Psoas muscle (tissue), 8 donors: Measurements from ENCODE around the gene EIF4G2. TPM values are rescaled to one million over a fixed set of nuclear protein-coding genes. Genes with fewer than 3 reads are reported as not detected.

Experiments used
- ATAC-seq, 4 donors: fragments of 200-7000 bp; cut with Tn5 transposase; one replicate each; pipeline ENCODE4 v1.9.1; 2020; ENCODE audit warnings: moderate library complexity in 3 of 4, mild to moderate bottlenecking in 2 of 4
- DNase-seq, 2 donors: peaks; one replicate each; pipeline ENCODE4 v3.0.0-alpha.2; 2020
- H3K27ac ChIP-seq: fragments of 200-600 bp; one replicate; pipeline ENCODE4 v1.8.0; 2022
- H3K27me3 ChIP-seq, 3 donors: fragments of 200-600 bp in 1 of 3; one replicate each; pipeline versions ENCODE4 v1.6.1 to v1.8.0; 2013 to 2022; ENCODE audit warnings: low read length in 2 of 3, mild to moderate bottlenecking in 2 of 3, moderate library complexity in 1 of 3; ENCODE audit not compliant: insufficient read depth in 3 of 3
- H3K36me3 ChIP-seq, 2 donors: fragments of 200-600 bp in 1 of 2; one replicate each; pipeline versions ENCODE4 v1.6.1 to v1.8.0; 2013 to 2022; ENCODE audit warnings: low read depth in 1 of 2, mild to moderate bottlenecking in 1 of 2, moderate library complexity in 1 of 2; ENCODE audit not compliant: insufficient read depth in 1 of 2
- H3K4me1 ChIP-seq: fragments of 200-600 bp; one replicate; pipeline ENCODE4 v1.8.0; 2022
- H3K4me3 ChIP-seq: fragments of 200-600 bp; one replicate; pipeline ENCODE4 v1.8.0; 2022; ENCODE audit warnings: mild to moderate bottlenecking
- H3K9me3 ChIP-seq: fragments of 200-600 bp; one replicate; pipeline ENCODE4 v1.8.0; 2022
- WGBS, 3 donors: extraction: QIAGEN DNeasy Blood & Tissue Kit; methylation state at CpG; one replicate each; pipeline versions ENCODE4 v1.1.6 to v1.1.7; 2013; 5-methylcytosine and 5-hydroxymethylcytosine counted together
- intact Hi-C, 2 donors: fragments of 100-400 bp; cut with DNase I; formaldehyde crosslinking; loops; one replicate each; pipeline versions ENCODE4 v1.11.0 to v1.14.2; 2022
- polyA plus RNA-seq, 3 donors: library from polyadenylated mRNA; stranded (reverse); fragments of 200-250 nt; gene quantifications; one replicate each; pipeline ENCODE4 v1.2.3, GENCODE V29; 2013
- total RNA-seq, 4 donors: library from RNA; stranded (reverse); fragmentation: NEBNext Ultra II Directional in 2 of 4; extraction: Animal tissue kit (Norgen Biotek cat#: 25700) in 2 of 4; gene quantifications; one replicate each; pipeline versions ENCODE4 v1.2.1 to v1.2.4, GENCODE V29; 2021 to 2023
- TF ChIP-seq, protein P1 (sequence below): fragments of 200-600 bp; IDR thresholded peaks from one replicate; pipeline ENCODE4 v1.8.0; 2022; ENCODE audit warnings: antibody characterized with exemption
- donor health status: healthy with polysubstance abuse.
- donor health status: DM: no; HTN: no; CAD: no; lungs with moderate emphysema.
- donor health status: Bipolar disorder and iron deficiency.
- donor health status: healthy.
- donor health status: DM: yes; HTN: yes; CAD: no.
- donor health status: DM: no; HTN: no; CAD: no.
- donor health status: DM: no; HTN: no; CAD: no.
- donor health status: DM: yes; HTN: yes; CAD: no.

The EIF4G2 gene
- total and polyA plus RNA-seq, 7 donors: 308 to 809 (median 670) TPM

GRCh38 chr11:10749476-10749875 lies 59.2 kb downstream of the EIF4G2 start:
- intact Hi-C loops: no loop called here
- TF ChIP-seq, protein P1, sequence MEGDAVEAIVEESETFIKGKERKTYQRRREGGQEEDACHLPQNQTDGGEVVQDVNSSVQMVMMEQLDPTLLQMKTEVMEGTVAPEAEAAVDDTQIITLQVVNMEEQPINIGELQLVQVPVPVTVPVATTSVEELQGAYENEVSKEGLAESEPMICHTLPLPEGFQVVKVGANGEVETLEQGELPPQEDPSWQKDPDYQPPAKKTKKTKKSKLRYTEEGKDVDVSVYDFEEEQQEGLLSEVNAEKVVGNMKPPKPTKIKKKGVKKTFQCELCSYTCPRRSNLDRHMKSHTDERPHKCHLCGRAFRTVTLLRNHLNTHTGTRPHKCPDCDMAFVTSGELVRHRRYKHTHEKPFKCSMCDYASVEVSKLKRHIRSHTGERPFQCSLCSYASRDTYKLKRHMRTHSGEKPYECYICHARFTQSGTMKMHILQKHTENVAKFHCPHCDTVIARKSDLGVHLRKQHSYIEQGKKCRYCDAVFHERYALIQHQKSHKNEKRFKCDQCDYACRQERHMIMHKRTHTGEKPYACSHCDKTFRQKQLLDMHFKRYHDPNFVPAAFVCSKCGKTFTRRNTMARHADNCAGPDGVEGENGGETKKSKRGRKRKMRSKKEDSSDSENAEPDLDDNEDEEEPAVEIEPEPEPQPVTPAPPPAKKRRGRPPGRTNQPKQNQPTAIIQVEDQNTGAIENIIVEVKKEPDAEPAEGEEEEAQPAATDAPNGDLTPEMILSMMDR: no peak
- peak overlapping the region; percentile 48 for H3K27ac ChIP-seq
- H3K36me3 ChIP-seq: no peaks in the 10 kb centered on the region
- peaks cover 11% of the 10 kb centered on the region for H3K4me1 ChIP-seq
- 66 to 84% (median 70%) methylated on average over 2 of the region's 2 CpGs for WGBS, 3 donors
- ATAC-seq (no peak), DNase-seq (no peak)
- no peak overlapping the region for H3K4me3 ChIP-seq
- no peaks in the 10 kb centered on the region for H3K9me3 ChIP-seq
- H3K27me3 ChIP-seq: no peaks in the 10 kb centered on the region

DNA sequence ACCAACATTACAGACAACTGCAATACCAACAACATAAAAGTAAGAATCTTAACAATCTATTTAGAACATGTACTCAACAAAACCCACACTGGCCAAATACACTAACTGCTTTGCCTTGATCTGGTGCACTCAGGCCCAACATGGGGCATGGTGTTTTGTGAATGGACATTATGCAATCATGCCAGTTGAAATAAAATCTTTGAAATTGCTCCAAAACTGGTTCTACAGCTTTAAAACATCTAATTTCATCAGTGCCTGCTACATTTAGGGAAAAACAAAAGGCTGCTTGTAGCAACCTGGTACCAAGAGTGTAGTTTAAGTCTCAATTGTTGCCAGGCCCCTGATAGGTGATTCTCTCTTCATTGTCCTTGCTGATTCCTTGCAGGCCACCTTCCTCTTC lies 61.0 kb downstream of the EIF4G2 start:
- intact Hi-C loops: no loop called here
- Histone ChIP-seq H3K36me3 (no peaks in the 10 kb centered on the region), H3K27me3 (no peaks in the 10 kb centered on the region), H3K4me1 (peaks cover 7% of the 10 kb centered on the region), H3K9me3 (no peaks in the 10 kb centered on the region), H3K4me3 (no peak overlapping the region), H3K27ac (peak overlapping the region; percentile 48)
- TF ChIP-seq, protein P1: no peak
- DNase-seq: no peak
- ATAC-seq: no peak

Other genes starting within 250 kb of the EIF4G2 start
- 10 to 100 TPM; 17.4 to 37.0 (median 32.8) TPM for gene LYVE1, start 240.3 kb downstream of the EIF4G2 start, total RNA-seq
- 10 to 100 TPM in 1 of 3 donors, 1 to 10 TPM in 2; 5.2 to 12.9 (median 5.7) TPM for gene LYVE1, start 240.3 kb downstream of the EIF4G2 start, polyA plus RNA-seq
- gene IRAG1, start 115.2 kb downstream of the EIF4G2 start, total RNA-seq: 1 to 10 TPM; 3.9 to 9.4 (median 4.4) TPM
- 1 to 10 TPM; 1.4 to 2.4 (median 1.8) TPM for gene IRAG1, start 115.2 kb downstream of the EIF4G2 start, polyA plus RNA-seq
- gene CTR9, start 57.7 kb downstream of the EIF4G2 start, total RNA-seq: 10 to 100 TPM; 20.9 to 31.0 (median 26.1) TPM
- 10 to 100 TPM; 16.4 to 41.6 (median 17.7) TPM for gene CTR9, start 57.7 kb downstream of the EIF4G2 start, polyA plus RNA-seq
- 10 to 100 TPM; 25.5 to 47.8 (median 29.4) TPM for gene ZBED5, start 49.1 kb upstream of the EIF4G2 start, total RNA-seq
- gene ZBED5, start 49.1 kb upstream of the EIF4G2 start, polyA plus RNA-seq: 10 to 100 TPM; 20.0 to 39.6 (median 20.8) TPM